ENCODE results near the gene SLC22A1. TPM values are rescaled to one million over a fixed set of nuclear protein-coding genes. Genes with fewer than 3 reads are reported as not detected.

The SLC22A1 gene
- total and polyA plus RNA-seq, 2 of the 13 experiments (the other 11 are each of a cell fraction or from before 2014, with no cell fraction given): 0.80 to 0.87 TPM

- TF ChIP-seq ERF (CRISPR knock-in tag; IDR thresholded peaks at IDR 0.05) (peak; percentile 88; the same call in 1 of the 2 replicates), GMEB1 (CRISPR knock-in tag; IDR thresholded peaks at IDR 0.05; ENCODE audit: borderline replicate concordance) (peak; percentile 54; the same call in 1 of the 2 replicates), SUZ12 (IDR thresholded peaks at IDR 0.05; ENCODE audit: low read depth, low read length) (no peak), FOXJ3 (CRISPR knock-in tag; IDR thresholded peaks at IDR 0.05; ENCODE audit: borderline replicate concordance) (peak; percentile 95), REPIN1 (CRISPR knock-in tag; IDR thresholded peaks at IDR 0.05; ENCODE audit: borderline replicate concordance, low read depth) (peak; percentile 31; the same call in 1 of the 2 replicates), HNRNPL (IDR thresholded peaks at IDR 0.05; ENCODE audit: low read depth, low read length) (peak; percentile 96), ZNF615 (CRISPR knock-in tag; IDR thresholded peaks at IDR 0.05; ENCODE audit: borderline replicate concordance) (no peak), NCOA5 (CRISPR knock-in tag; IDR thresholded peaks at IDR 0.05) (no peak), ETS1 (CRISPR knock-in tag; IDR thresholded peaks at IDR 0.05) (no peak), ZNF616 (CRISPR knock-in tag; IDR thresholded peaks at IDR 0.05; ENCODE audit: low read depth) (no peak), PCBP1 (IDR thresholded peaks at IDR 0.05; ENCODE audit: borderline replicate concordance, low read depth, low read length) (no peak), ZNF713 (CRISPR knock-in tag; IDR thresholded peaks at IDR 0.05) (no peak), ZKSCAN8 (CRISPR knock-in tag; IDR thresholded peaks at IDR 0.05; ENCODE audit: borderline replicate concordance) (peak; percentile 71; the same call in 1 of the 2 replicates), LCORL (IDR thresholded peaks at IDR 0.05) (no peak), LCORL (CRISPR knock-in tag; IDR thresholded peaks at IDR 0.05) (peak; percentile 91), ZNF121 (CRISPR knock-in tag; IDR thresholded peaks at IDR 0.05) (no peak; the same call in 1 of the 2 replicates), PCBP2 (optimal IDR thresholded peaks at IDR 0.05; ENCODE audit: low read depth, low read length, poor library complexity, severe bottlenecking) (no peak), PHF20 (CRISPR knock-in tag; IDR thresholded peaks at IDR 0.05) (no peak), DNMT1 (CRISPR knock-in tag; IDR thresholded peaks at IDR 0.05) (no peak), CENPX (CRISPR knock-in tag; IDR thresholded peaks at IDR 0.05) (no peak), ZFP37 (CRISPR knock-in tag; IDR thresholded peaks at IDR 0.05; ENCODE audit: borderline replicate concordance) (0 out of 2 replicates have a peak, but pooled peaks have one; percentile 40)
These were observed 15.7 kb downstream of the SLC22A1 start (continued) for GRCh38 chr6:160137130-160137988.

All from HepG2 (cell line).